GM20000 (cell line): Measurements from ENCODE around the gene NKAIN1.

Source experiments
- DNase-seq: peaks from one replicate; pipeline ENCODE4 v3.0.0; 2012; ENCODE audit warnings: low spot score
- TF ChIP-seq, protein P1 (sequence below): IDR thresholded peaks from 2 replicates; pipeline ENCODE4 v1.5.1; 2012; ENCODE audit warnings: mild to moderate bottlenecking, control low read depth; ENCODE audit errors: extremely low read depth, missing control alignments

Gene NKAIN1

DNA sequence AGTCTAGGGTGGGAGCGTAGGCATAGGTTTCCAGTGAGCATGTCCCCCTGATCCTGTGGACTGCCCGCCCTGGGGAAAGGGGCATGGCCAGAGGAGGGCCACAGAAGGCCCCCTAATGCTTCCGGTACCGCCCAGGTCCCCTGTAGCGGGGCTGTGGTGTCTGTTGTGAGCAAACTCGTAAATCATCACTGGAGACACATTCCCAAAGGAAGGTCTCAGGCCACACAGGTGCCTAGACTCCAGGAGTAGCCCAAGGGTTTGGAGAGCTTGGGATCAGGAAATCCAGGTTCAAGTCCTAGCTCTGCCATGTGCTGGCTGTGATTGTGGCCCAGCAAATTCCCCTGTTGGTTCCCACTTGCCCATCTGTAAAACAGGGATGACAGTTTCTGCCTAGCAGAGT, 20.2 kb downstream of the NKAIN1 start:
- TF ChIP-seq, protein P1, sequence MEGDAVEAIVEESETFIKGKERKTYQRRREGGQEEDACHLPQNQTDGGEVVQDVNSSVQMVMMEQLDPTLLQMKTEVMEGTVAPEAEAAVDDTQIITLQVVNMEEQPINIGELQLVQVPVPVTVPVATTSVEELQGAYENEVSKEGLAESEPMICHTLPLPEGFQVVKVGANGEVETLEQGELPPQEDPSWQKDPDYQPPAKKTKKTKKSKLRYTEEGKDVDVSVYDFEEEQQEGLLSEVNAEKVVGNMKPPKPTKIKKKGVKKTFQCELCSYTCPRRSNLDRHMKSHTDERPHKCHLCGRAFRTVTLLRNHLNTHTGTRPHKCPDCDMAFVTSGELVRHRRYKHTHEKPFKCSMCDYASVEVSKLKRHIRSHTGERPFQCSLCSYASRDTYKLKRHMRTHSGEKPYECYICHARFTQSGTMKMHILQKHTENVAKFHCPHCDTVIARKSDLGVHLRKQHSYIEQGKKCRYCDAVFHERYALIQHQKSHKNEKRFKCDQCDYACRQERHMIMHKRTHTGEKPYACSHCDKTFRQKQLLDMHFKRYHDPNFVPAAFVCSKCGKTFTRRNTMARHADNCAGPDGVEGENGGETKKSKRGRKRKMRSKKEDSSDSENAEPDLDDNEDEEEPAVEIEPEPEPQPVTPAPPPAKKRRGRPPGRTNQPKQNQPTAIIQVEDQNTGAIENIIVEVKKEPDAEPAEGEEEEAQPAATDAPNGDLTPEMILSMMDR, result no peak

DNA sequence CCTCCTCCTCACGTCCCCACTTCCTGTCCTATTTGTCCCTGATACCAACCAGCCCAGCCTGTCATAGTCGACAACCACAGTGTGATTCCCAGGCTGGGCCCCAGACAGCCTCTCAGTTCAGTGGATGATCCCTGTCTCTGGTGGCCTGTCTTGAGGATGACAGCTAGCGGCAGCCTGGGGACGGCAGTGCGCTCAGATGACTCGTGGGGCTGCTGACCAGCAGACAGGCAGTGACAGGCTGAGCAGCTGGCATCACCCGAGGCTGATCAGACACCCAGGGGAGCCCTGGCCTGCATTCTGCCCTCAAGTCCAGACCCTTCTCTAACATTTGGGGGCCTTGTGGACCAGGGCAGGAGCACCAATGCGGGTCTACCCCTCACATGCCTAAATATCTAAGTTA, 21.0 kb downstream of the NKAIN1 start:
- DNase-seq, result no peak
- TF ChIP-seq, protein P1, result no peak

More for the DNA sequence above, 20.2 kb downstream of the NKAIN1 start:
- DNase-seq, result no peak

DNA sequence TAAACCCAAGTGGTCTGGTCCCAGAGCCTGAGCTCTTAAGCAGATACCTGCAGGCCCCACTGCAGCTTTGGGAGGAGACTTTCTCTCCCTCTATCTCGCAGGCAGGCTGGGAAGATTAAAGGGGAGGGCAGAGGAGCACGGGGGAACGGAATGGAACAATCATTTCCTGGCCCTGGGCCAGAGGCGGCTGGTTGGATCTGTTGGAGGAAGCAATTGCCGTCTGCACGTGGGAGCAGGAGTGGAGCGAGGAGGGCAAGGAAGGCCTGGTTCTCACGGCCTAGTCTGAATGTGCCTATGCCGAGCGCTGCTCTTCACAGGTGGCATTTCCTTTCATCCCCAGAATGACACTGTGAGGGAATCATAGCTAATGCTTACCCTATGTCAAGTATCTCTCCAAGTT, 23.7 kb downstream of the NKAIN1 start:
- no peak for DNase-seq

DNA sequence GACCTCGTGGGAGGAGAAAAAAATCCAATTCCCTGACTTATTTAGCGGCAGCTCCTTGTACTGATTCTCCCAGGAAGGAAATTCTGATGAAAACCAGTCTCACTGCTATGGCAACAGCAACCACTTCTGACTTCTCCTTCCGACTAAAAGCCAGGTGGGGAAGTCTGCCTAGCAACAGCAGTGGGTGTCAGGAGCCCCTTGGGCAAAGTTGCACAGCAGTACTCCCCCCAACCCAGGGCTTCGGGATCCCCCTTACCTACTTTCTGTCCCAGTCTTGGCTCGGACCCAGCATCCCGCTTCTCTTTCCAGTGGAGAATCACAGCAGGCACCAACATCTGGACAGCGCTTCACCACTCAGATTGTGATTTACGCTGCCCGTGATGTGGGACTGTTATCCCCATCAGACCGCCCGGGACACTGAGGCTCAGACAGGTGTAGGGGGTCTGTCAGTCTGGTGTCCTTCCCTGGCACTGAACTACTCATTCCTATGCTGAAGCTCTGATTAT, 24.6 kb downstream of the NKAIN1 start:
- DNase-seq, result no peak
- TF ChIP-seq, protein P1, result no peak

More for the DNA sequence above, 23.7 kb downstream of the NKAIN1 start:
- TF ChIP-seq, protein P1, result no peak

DNA sequence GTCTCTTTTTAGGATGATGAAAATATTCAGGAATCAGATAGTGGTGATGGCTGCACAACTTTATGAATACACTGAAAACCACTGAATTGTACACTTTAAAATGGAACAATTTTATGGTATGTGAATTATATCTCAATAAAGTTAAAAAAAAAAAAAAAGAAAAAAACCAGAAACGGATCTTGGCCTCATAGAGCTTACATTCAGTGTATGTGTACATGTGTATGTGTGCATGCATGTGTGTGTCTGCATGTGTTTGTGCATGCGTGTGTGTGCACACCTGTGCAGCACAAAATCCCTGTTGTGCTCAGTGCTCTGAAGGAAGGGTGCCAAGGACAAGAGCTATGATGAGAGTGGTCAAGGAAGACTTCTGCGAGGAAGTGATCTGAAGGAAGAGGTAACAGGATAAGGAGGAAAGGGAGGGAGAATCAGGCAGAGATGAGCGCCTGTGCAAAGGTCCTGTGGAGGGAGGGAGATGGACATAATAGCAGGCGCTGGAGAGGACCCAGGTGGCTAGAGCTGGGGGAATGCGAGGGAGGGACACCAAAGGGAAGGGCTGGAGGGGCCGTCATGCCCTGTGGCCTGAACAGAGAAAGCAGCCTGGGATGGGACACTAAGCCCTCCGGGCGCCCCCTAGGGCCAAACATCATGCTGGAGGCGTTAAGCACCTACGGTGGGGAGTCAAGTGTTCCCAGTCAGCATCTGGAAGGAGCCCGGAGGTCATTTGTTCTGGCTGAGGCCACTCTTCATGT, 25.2 kb downstream of the NKAIN1 start:
- TF ChIP-seq, protein P1, result no peak
- no peak for DNase-seq

DNA sequence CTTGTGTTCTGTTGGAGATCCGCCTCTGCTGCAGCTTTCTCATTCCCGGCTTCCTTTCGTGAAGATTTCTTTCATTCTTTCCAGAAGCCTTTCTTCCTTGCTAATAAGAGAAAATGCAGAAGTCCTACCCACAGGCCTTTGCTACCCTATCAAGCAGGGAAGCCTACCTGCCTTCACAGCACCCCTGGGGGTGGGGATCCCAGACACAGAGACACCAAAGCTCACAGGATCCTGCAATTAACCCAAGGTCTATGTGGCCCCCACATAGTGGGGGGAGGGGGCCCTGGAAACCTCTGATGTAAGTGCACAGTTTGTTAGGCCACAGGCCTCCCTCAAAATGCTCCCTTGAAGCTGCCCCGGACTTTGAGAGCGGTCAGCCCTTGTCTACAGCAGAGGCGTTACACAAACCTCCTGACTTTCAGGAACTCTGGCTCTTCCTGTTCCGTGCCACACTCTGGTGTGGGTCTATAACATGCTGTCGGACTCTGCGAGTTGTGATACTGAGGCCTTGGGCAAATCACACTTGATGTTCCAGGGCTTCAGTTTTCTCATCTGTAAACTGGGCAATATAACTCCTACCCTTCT, 31.2 kb downstream of the NKAIN1 start:
- DNase-seq, result no peak
- TF ChIP-seq, protein P1, result no peak

DNA sequence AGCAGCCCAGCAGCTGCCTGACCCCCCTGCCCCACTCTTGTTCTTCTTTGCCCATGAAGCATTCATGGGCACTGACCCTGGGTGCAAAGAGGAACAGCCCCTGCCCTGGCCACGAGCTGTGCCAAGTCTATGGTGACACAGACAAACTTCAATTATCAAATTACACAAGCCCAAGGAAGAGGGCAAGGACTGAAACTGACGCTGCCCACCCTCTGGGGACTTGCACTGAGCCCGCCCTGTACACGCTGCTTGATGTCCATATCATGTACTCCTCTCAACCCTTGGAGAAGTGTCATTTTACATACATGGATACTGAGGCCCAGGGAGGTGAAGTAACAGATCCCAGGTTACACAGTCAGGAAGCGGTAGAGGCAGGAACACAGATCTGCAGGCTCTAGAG, 32.1 kb downstream of the NKAIN1 start:
- DNase-seq, result no peak
- TF ChIP-seq, protein P1, result no peak
